ENCODE measurements around the gene CMYA5.

The CMYA5 gene

GRCh38 chr5:79834754-79835714, 145.4 kb downstream of the CMYA5 start:
- Histone ChIP-seq H3K9me3 (ENCODE audit: control insufficient read depth, insufficient read depth, low read length) (no peaks in the 10 kb centered on the region), H4K20me1 (ENCODE audit: control insufficient read depth, insufficient read depth, low read depth, low read length) (no peaks in the 10 kb centered on the region), H3K4me3 (ENCODE audit: low read length) (no peak overlapping the region), H3K79me2 (ENCODE audit: control insufficient read depth, low read length) (no peaks in the 10 kb centered on the region), H3K36me3 (ENCODE audit: control insufficient read depth, low read length) (no peaks in the 10 kb centered on the region), H3K27me3 (ENCODE audit: control insufficient read depth, low read length) (no peaks in the 10 kb centered on the region), H3K4me1 (ENCODE audit: control insufficient read depth, low read length) (no peaks in the 10 kb centered on the region), H3K4me2 (ENCODE audit: low read length) (no peak overlapping the region), H3K27ac (ENCODE audit: low read depth, low read length) (no peak overlapping the region), H3F3A (ENCODE audit: control insufficient read depth, insufficient read depth) (no peaks in the 10 kb centered on the region), H3K9me2 (replicated peaks; ENCODE audit: control insufficient read depth, low read length) (no peaks in the 10 kb centered on the region)
- TF ChIP-seq CTCF (IDR thresholded peaks at IDR 0.05; ENCODE audit: low read depth, low read length, poor library complexity, severe bottlenecking) (no peak), EZH2phosphoT487 (IDR thresholded peaks at IDR 0.05; ENCODE audit: borderline replicate concordance, low read length) (no peak)

GRCh38 chr5:79837761-79838551, 148.3 kb downstream of the CMYA5 start:
- no peaks in the 10 kb centered on the region for H3K9me2 ChIP-seq (replicated peaks; ENCODE audit: control insufficient read depth, low read length)
- H3K27me3 ChIP-seq (ENCODE audit: control insufficient read depth, low read length): peaks cover 4% of the 10 kb centered on the region; the same call in 1 of the 2 replicates
- H3K36me3 ChIP-seq (ENCODE audit: control insufficient read depth, low read length): no peaks in the 10 kb centered on the region
- no peak overlapping the region for H3K27ac ChIP-seq (ENCODE audit: low read depth, low read length)
- no peaks in the 10 kb centered on the region for H4K20me1 ChIP-seq (ENCODE audit: control insufficient read depth, insufficient read depth, low read depth, low read length)
- no peaks in the 10 kb centered on the region for H3K4me1 ChIP-seq (ENCODE audit: control insufficient read depth, low read length)
- H3K9me3 ChIP-seq (ENCODE audit: control insufficient read depth, insufficient read depth, low read length): no peaks in the 10 kb centered on the region
- H3K4me2 ChIP-seq (ENCODE audit: low read length): no peak overlapping the region
- H3F3A ChIP-seq (ENCODE audit: control insufficient read depth, insufficient read depth): no peaks in the 10 kb centered on the region
- no peak overlapping the region for H3K4me3 ChIP-seq (ENCODE audit: low read length)
- TF ChIP-seq EZH2phosphoT487 (IDR thresholded peaks at IDR 0.05; ENCODE audit: borderline replicate concordance, low read length): no peak
- no peak for TF ChIP-seq CTCF (IDR thresholded peaks at IDR 0.05; ENCODE audit: low read depth, low read length, poor library complexity, severe bottlenecking)
- no peaks in the 10 kb centered on the region for H3K79me2 ChIP-seq (ENCODE audit: control insufficient read depth, low read length)

- Histone ChIP-seq H4K20me1 (ENCODE audit: control insufficient read depth, insufficient read depth, low read depth, low read length) (no peaks in the 10 kb centered on the region), H3F3A (ENCODE audit: control insufficient read depth, insufficient read depth) (no peaks in the 10 kb centered on the region), H3K4me2 (ENCODE audit: low read length) (no peak overlapping the region), H3K27ac (ENCODE audit: low read depth, low read length) (no peak overlapping the region), H3K36me3 (ENCODE audit: control insufficient read depth, low read length) (no peaks in the 10 kb centered on the region), H3K27me3 (ENCODE audit: control insufficient read depth, low read length) (peaks cover 4% of the 10 kb centered on the region; the same call in 1 of the 2 replicates), H3K9me3 (ENCODE audit: control insufficient read depth, insufficient read depth, low read length) (no peaks in the 10 kb centered on the region), H3K9me2 (replicated peaks; ENCODE audit: control insufficient read depth, low read length) (no peaks in the 10 kb centered on the region), H3K79me2 (ENCODE audit: control insufficient read depth, low read length) (no peaks in the 10 kb centered on the region), H3K4me1 (ENCODE audit: control insufficient read depth, low read length) (no peaks in the 10 kb centered on the region), H3K4me3 (ENCODE audit: low read length) (no peak overlapping the region)
- TF ChIP-seq EZH2phosphoT487 (IDR thresholded peaks at IDR 0.05; ENCODE audit: borderline replicate concordance, low read length) (no peak), CTCF (IDR thresholded peaks at IDR 0.05; ENCODE audit: low read depth, low read length, poor library complexity, severe bottlenecking) (no peak)
Observed at GRCh38 chr5:79840084-79840990, 150.7 kb downstream of the CMYA5 start.

All from DOHH2 (cell line).